Amniotic stem cell (primary cell): ENCODE results near the gene TMEM30B.

ENCODE experiments used
- DNase-seq: peaks from one replicate; lab custom pipeline; 2025; lab: John Stamatoyannopoulos, UW

The TMEM30B gene

DNA sequence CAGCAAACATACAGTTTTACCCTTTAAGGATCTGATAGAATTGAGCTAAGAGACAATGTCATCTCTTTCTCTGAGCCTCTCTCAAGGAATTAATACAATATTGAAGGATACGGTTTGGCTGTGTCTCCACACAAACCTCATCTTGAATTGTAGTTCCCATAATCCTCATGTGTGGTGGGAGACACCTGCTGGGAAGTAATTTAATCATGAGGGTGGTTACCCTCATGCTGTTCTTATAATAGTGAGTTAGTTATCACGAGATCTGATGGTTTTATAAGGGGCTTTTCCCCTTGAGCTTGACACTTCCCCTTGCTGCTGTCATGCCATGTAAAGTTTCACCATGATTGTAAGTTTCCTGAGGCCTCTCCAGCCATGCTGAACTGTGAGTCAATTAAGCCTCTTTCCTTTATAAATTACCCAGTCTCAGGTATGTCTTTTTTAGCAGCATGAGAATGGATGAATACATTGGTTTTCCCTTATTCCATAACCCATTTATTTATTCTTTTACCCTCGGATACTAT lies 47.6 kb downstream of the TMEM30B start:
- no peak for DNase-seq

DNA sequence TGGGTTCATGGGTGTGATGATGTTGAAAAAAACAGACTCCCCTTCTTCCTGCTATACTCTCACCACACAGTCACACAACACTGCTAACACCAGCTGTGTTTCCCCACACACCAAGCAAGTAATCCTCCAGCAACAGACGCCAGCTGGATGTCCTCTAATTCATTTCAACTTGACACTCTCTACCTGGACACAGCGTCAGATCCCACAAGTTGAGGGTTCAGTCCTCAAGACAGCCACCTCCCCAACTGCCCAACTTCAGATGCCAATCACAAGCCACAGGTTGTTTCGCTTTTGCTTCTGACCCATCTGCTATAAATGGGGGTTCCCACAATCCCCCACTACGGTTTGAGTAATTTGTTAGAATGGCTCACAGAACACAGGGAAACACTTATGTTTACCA lies 49.3 kb downstream of the TMEM30B start:
- no peak for DNase-seq

DNA sequence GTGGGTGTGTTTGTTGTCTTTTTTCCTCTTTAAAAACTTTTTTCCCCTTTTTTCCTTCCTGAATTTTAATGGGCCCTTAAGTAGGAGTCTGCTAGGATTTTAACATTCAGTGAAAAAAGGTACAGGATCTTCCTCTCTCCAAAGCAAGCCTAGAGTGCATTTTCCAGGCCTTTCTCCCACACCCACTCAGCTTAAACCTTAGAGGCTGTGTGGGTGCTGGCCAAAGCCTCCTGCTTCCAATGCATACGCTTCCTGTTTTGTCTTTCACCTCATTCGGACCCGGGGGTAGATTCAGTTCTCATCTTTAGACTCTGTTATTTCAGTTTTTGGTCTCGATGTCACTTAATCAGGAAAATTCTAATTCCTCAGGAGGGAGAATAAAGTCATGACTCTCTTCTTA lies 51.2 kb downstream of the TMEM30B start:
- no peak for DNase-seq

DNA sequence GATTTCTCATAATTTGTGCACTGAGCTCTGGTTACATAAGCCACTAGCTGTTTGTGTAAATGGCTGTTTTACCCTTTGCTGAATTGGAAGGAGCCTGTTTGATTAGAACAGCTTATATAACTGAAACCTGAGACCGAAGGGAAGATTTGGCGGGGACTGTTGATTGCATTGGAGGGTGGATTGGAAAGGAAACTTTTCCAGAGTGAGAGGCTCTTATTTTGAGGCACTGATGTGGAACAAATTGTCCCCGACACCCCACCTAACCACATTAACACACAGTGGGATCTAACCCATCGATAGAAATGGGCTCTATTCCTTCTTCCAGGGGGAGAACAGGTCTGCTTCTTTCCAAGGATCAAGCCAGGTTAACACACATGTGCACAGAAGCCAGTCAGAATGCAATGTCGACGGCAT lies 51.7 kb downstream of the TMEM30B start:
- no peak for DNase-seq

DNA sequence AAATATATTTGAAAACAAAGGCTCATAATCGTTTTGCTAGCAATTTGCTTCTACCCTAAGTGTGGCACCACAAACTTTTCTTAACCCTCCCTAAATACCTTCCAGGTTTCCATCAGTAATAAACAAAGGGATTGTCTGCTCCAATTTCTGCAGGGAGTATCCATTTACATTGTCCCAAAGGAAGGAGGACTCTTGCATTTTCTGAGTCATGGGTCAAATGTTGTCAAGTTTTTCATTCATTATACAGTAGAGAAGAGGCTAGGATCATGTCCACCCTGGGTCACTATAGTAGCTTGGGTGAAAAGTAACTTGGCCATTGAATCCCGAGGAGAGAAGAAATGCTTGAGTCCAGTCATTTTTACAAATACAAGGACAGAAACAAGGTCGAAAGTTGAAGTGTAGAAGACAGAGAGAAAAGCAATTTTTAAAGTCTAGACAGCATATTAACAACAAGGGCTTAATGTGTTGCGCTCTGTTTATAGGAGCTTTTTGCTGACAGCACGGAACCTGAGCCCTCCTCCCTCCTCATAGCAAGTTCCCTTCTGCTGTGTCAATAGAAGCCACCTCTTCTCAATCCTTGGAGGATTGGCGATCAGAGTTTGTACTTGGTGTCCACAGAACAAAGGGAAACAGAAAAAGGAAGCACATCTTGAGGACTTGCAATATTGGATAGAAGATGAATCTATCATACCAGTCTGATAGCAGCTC lies 53.1 kb downstream of the TMEM30B start:
- no peak for DNase-seq
